Measurements from ENCODE around the gene CPNE6. TPM values are rescaled to one million over a fixed set of nuclear protein-coding genes. Genes with fewer than 3 reads are reported as not detected.

CPNE6 gene
- polyA plus RNA-seq, 1 experiment = not detected

DNA sequence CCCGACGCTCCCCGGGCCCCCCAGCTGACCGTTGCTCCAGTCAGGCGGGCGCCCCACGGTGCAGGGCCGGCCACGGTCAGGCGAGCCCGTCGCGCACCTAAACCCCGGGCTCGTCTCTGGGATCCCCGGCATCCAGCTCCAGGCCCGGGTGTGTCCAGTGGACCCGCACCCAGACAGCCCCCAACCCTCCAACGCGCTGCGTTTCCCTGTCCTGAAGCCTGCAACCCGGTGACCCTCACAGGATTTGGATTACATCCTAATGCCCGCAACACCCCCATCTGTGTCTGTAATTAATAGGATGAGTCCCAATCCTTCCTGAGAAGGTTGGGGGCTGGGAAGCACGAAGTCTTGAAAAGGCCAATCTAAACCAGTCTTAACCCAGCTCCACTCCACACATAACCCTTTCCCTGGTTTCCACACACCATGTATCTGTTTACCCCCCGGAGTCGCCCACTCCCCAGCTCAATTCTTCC, 10.4 kb downstream of the CPNE6 start:
- peaks cover 27% of the 10 kb centered on the region for H3K27me3 ChIP-seq (ENCODE audit: control insufficient read depth, insufficient read depth, low read length)
- TF ChIP-seq, protein P1, sequence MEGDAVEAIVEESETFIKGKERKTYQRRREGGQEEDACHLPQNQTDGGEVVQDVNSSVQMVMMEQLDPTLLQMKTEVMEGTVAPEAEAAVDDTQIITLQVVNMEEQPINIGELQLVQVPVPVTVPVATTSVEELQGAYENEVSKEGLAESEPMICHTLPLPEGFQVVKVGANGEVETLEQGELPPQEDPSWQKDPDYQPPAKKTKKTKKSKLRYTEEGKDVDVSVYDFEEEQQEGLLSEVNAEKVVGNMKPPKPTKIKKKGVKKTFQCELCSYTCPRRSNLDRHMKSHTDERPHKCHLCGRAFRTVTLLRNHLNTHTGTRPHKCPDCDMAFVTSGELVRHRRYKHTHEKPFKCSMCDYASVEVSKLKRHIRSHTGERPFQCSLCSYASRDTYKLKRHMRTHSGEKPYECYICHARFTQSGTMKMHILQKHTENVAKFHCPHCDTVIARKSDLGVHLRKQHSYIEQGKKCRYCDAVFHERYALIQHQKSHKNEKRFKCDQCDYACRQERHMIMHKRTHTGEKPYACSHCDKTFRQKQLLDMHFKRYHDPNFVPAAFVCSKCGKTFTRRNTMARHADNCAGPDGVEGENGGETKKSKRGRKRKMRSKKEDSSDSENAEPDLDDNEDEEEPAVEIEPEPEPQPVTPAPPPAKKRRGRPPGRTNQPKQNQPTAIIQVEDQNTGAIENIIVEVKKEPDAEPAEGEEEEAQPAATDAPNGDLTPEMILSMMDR (IDR thresholded peaks at IDR 0.05; ENCODE audit: insufficient read depth, low read depth, low read length) = no peak
- DNase-seq (ENCODE audit: low read depth) = no peak
- H3K36me3 ChIP-seq (ENCODE audit: control insufficient read depth, insufficient read depth, low read length) = no peaks in the 10 kb centered on the region
- ChIA-PET POLR2A (no interaction called here), CTCF (interaction anchor here (0.6 to 4.5 kb wide), 9 partner anchors 11 to 1532 kb away, joined by 3 to 74 read pairs (median 4); partner anchors contain the start of genes PCK2 and TINF2)
- peak overlapping the region; percentile 45 for H3K4me3 ChIP-seq (ENCODE audit: low read depth, low read length)

DNA sequence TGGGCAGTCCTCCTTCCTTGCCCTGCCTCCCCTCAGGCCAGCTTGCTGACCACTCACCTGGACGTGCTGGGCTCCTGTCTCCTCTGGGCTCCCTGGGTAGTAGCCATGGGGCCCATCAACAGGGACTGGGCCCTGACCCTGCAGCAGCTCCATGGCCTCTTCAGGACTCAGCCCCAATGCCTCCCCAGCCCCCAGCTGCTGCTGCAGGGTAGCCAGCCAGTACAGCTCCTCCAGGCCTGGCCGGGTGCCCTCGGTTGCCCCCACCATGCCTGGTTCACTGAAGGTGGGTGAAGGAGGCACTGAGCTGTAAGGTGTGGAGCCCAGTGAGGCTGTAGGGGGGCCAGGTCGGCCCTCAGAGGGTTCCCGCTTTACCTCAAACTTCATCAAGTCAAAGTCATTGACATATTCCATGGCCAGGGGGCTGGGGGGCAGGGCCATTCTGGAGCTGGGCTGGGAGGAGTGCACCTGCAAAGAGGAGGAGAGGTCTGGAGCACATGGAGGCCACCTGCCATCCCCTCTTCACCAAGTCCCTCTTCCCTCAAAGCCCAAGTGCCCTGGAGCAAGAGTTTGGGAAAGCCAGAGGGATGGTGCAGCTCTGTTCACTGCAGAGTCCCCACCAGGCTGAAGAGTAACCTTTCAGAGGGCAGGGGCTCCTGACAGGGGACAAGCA, 11.2 kb downstream of the CPNE6 start:
- CTCF ChIA-PET = interaction anchor here (1.4 to 4.5 kb wide), 5 partner anchors 10 to 160 kb away, joined by 4 to 74 read pairs (median 5); partner anchors contain the start of genes PCK2 and TINF2
- Histone ChIP-seq H3K27me3 (ENCODE audit: control insufficient read depth, insufficient read depth, low read length) (peaks cover 27% of the 10 kb centered on the region), H3K4me3 (ENCODE audit: low read depth, low read length) (no peak overlapping the region), H3K36me3 (ENCODE audit: control insufficient read depth, insufficient read depth, low read length) (no peaks in the 10 kb centered on the region)
- DNase-seq (ENCODE audit: low read depth) = no peak
- POLR2A ChIA-PET = no interaction called here
- TF ChIP-seq, protein P1 (IDR thresholded peaks at IDR 0.05; ENCODE audit: insufficient read depth, low read depth, low read length) = no peak

DNA sequence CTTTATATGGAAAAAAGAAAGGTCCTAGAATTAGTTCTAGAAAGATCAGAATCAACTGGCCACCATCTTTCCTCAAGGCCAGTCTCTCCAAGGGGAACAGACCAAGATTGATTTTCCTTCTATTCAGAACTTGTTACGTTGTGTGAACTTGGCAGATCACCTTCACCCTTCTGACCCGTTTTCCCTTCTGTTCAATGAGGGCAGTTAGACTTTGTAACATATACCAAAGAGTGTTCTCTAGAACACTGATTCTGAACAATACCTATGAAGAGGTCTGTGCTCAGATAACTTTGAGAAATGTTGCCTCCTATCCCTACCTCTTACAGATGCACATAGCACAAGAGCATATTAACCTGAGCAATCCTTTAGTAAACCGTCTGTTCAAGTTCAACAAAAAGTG, 12.1 kb downstream of the CPNE6 start:
- CTCF ChIA-PET = interaction anchor here (1.4 to 1.9 kb wide), 3 partner anchors 10 to 25 kb away, joined by 4 to 7 read pairs (median 5); partner anchors contain the start of gene PCK2

DNA sequence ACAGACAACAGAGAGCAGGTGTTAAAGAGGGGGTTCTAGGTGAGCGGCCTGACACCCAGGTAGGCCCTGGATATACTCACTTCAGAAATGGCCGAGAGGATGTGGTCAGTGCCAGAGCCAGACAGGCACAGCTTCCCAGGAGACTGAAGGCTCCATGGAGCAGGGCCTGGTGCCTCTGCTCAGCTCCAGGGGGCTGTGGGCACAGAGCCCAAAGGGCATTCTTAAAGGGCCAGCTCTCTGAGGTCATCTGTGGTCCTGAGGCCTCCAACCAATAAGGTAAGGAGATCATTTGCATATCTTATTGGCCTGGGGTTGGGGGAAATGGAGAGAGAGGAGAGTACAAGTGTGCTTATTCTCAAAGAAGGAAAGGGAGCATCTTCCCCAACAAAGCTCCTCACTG, 13.1 kb downstream of the CPNE6 start:
- CTCF ChIA-PET = interaction anchor here (0.5 to 1.9 kb wide), 4 partner anchors 8 to 66 kb away, joined by 3 to 7 read pairs (median 3); partner anchors contain the start of gene PCK2
- POLR2A ChIA-PET = no interaction called here
- H3K4me3 ChIP-seq (ENCODE audit: low read depth, low read length) = no peak overlapping the region
- no peaks in the 10 kb centered on the region for H3K36me3 ChIP-seq (ENCODE audit: control insufficient read depth, insufficient read depth, low read length)
- H3K27me3 ChIP-seq (ENCODE audit: control insufficient read depth, insufficient read depth, low read length) = peaks cover 20% of the 10 kb centered on the region
- no peak for DNase-seq (ENCODE audit: low read depth)
- TF ChIP-seq, protein P1 (IDR thresholded peaks at IDR 0.05; ENCODE audit: insufficient read depth, low read depth, low read length) = no peak

More for the DNA sequence above, 12.1 kb downstream of the CPNE6 start:
- Histone ChIP-seq H3K36me3 (ENCODE audit: control insufficient read depth, insufficient read depth, low read length) (no peaks in the 10 kb centered on the region), H3K27me3 (ENCODE audit: control insufficient read depth, insufficient read depth, low read length) (peaks cover 25% of the 10 kb centered on the region), H3K4me3 (ENCODE audit: low read depth, low read length) (no peak overlapping the region)
- TF ChIP-seq, protein P1 (IDR thresholded peaks at IDR 0.05; ENCODE audit: insufficient read depth, low read depth, low read length) = no peak
- POLR2A ChIA-PET = no interaction called here
- DNase-seq (ENCODE audit: low read depth) = no peak

DNA sequence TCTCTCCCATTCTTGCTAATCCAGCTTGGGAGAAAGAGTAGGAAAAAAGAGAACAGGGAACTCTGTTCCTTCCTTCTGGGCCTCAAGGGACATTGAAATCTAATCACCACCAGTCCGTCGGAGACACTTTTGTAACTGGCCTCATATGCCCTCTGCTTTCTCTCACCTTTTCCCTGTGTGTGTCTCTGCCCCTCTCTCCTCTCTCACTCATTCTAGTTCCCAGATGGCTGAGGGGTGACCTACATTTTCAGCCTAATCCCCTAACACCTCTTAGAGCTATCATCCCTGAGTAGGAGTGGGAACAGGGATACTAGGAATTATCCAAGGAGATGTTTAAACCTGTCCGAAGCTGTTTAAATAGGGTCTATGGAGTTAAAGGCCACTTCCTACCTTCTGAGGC, 13.9 kb downstream of the CPNE6 start:
- no peak overlapping the region for H3K4me3 ChIP-seq (ENCODE audit: low read depth, low read length)
- TF ChIP-seq, protein P1 (IDR thresholded peaks at IDR 0.05; ENCODE audit: insufficient read depth, low read depth, low read length) = no peak
- DNase-seq (ENCODE audit: low read depth) = no peak
- ChIA-PET CTCF (interaction anchor here (0.8 to 2.0 kb wide), 7 partner anchors 8 to 49 kb away, joined by 3 to 13 read pairs (median 4); partner anchors contain the start of gene PCK2), POLR2A (no interaction called here)
- H3K36me3 ChIP-seq (ENCODE audit: control insufficient read depth, insufficient read depth, low read length) = no peaks in the 10 kb centered on the region
- peaks cover 16% of the 10 kb centered on the region for H3K27me3 ChIP-seq (ENCODE audit: control insufficient read depth, insufficient read depth, low read length)

Measured in BJ (cell line).